ENCODE data around the gene ZMAT3. TPM values are rescaled to one million over a fixed set of nuclear protein-coding genes. Genes with fewer than 3 reads are reported as not detected.
A peak's percentile ranks its signal among the peaks of the same experiment; 100 is the strongest.

The ZMAT3 gene
- total and polyA plus RNA-seq, 2 of the 13 experiments (the other 11 are each of a cell fraction or from before 2014, with no cell fraction given), result 11.4 to 11.7 TPM

DNA sequence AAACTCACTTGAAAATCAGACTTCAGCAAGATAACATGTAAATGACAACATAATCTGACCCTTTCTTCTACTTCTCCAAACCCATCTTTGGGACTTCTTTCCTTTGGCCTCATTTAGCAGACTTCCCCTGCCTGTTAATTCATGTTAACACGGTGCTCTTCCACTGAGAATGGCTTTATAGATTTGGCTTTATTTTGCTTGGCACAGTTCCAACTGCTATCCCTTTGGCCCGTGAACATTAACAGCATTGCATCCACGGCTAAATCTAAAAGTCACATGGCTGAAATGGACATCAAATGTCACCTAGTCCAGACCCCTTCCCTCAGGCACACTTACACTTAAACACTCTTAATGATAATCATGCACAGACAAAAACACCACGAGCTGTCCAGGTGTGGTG lies 3.8 kb downstream of the ZMAT3 start:
- Histone ChIP-seq H3K4me3 (replicated peaks in 1 of 3; ENCODE audit: insufficient read depth in 1 of 3, low read depth in 2 of 3, low read length in 3 of 3) (no peak overlapping the region), H4K20me1 (ENCODE audit: insufficient read depth, low read length) (no peaks in the 10 kb centered on the region), H3K79me2 (ENCODE audit: insufficient read depth, low read length) (peaks cover 64% of the 10 kb centered on the region), H2AFZ (ENCODE audit: low read length) (no peak overlapping the region), H3K27ac (ENCODE audit: extremely low read length, insufficient read depth, low read length) (peak overlapping the region; percentile 36), H3K9ac (ENCODE audit: insufficient read depth, low read depth, low read length) (no peak overlapping the region), H3K9me3 (ENCODE audit: low read length) (no peaks in the 10 kb centered on the region), H3K4me2 (ENCODE audit: low read depth, low read length) (peak overlapping the region; percentile 26), H3K4me1 (ENCODE audit: insufficient read depth, low read length) (peaks cover 45% of the 10 kb centered on the region), H3K27me3 (ENCODE audit: control insufficient read depth in 1 of 2, insufficient read depth in 2 of 2, low read length in 2 of 2) (no peaks in the 10 kb centered on the region), H3K36me3 (replicated peaks in 1 of 2; ENCODE audit: control insufficient read depth in 1 of 2, insufficient read depth in 2 of 2, low read length in 2 of 2) (peaks cover 9 to 20% of the 10 kb centered on the region in 2 experiments)
- BruUV-seq (replicated peaks), result no TSS peak
- WGBS (ENCODE audit: low lambda C conversion rate), result 61% methylated on average over 3 of the region's 4 CpGs
- CTCF ChIA-PET (ENCODE audit: low intra/inter-chr PET ratio, low total read pairs), result no interaction called here
- no peak for ATAC-seq
- in situ Hi-C loops (cut with HindIII; ENCODE audit: extremely low pct_ligation_motif_present, low pct_unique_long_range_greater_than_20kb), result no loop called here
- no peak for DNase-seq (ENCODE audit: low spot score)
- TF ChIP-seq U2AF1 (optimal IDR thresholded peaks at IDR 0.05; ENCODE audit: low read depth, low read length) (no peak), PHF8 (CRISPR knock-in tag; IDR thresholded peaks at IDR 0.05) (no peak), CCDC6 (CRISPR knock-in tag; IDR thresholded peaks at IDR 0.05) (no peak), ZSCAN9 (CRISPR knock-in tag; IDR thresholded peaks at IDR 0.05; ENCODE audit: borderline replicate concordance) (no peak), SMAD9 (CRISPR knock-in tag; IDR thresholded peaks at IDR 0.05) (no peak), ZMYM3 (CRISPR knock-in tag; IDR thresholded peaks at IDR 0.05) (no peak), ZNF562 (CRISPR knock-in tag; IDR thresholded peaks at IDR 0.05; ENCODE audit: borderline replicate concordance) (no peak), NR2F6 (IDR thresholded peaks at IDR 0.05) (no peak), NR2F6 (CRISPR knock-in tag; IDR thresholded peaks at IDR 0.05) (no peak), SOX5 (CRISPR knock-in tag; IDR thresholded peaks at IDR 0.05; ENCODE audit: borderline replicate concordance) (no peak), KLF12 (CRISPR knock-in tag; IDR thresholded peaks at IDR 0.05; ENCODE audit: borderline replicate concordance) (no peak), ARHGAP35 (CRISPR knock-in tag; IDR thresholded peaks at IDR 0.05; ENCODE audit: borderline replicate concordance) (no peak), RXRA (CRISPR knock-in tag; IDR thresholded peaks at IDR 0.05) (no peak), ZNF772 (CRISPR knock-in tag; IDR thresholded peaks at IDR 0.05) (no peak)
- TF ChIP-seq, protein P1, sequence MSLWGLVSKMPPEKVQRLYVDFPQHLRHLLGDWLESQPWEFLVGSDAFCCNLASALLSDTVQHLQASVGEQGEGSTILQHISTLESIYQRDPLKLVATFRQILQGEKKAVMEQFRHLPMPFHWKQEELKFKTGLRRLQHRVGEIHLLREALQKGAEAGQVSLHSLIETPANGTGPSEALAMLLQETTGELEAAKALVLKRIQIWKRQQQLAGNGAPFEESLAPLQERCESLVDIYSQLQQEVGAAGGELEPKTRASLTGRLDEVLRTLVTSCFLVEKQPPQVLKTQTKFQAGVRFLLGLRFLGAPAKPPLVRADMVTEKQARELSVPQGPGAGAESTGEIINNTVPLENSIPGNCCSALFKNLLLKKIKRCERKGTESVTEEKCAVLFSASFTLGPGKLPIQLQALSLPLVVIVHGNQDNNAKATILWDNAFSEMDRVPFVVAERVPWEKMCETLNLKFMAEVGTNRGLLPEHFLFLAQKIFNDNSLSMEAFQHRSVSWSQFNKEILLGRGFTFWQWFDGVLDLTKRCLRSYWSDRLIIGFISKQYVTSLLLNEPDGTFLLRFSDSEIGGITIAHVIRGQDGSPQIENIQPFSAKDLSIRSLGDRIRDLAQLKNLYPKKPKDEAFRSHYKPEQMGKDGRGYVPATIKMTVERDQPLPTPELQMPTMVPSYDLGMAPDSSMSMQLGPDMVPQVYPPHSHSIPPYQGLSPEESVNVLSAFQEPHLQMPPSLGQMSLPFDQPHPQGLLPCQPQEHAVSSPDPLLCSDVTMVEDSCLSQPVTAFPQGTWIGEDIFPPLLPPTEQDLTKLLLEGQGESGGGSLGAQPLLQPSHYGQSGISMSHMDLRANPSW (CRISPR knock-in tag; IDR thresholded peaks at IDR 0.05; ENCODE audit: borderline replicate concordance), result no peak
- TF ChIP-seq, protein P2, sequence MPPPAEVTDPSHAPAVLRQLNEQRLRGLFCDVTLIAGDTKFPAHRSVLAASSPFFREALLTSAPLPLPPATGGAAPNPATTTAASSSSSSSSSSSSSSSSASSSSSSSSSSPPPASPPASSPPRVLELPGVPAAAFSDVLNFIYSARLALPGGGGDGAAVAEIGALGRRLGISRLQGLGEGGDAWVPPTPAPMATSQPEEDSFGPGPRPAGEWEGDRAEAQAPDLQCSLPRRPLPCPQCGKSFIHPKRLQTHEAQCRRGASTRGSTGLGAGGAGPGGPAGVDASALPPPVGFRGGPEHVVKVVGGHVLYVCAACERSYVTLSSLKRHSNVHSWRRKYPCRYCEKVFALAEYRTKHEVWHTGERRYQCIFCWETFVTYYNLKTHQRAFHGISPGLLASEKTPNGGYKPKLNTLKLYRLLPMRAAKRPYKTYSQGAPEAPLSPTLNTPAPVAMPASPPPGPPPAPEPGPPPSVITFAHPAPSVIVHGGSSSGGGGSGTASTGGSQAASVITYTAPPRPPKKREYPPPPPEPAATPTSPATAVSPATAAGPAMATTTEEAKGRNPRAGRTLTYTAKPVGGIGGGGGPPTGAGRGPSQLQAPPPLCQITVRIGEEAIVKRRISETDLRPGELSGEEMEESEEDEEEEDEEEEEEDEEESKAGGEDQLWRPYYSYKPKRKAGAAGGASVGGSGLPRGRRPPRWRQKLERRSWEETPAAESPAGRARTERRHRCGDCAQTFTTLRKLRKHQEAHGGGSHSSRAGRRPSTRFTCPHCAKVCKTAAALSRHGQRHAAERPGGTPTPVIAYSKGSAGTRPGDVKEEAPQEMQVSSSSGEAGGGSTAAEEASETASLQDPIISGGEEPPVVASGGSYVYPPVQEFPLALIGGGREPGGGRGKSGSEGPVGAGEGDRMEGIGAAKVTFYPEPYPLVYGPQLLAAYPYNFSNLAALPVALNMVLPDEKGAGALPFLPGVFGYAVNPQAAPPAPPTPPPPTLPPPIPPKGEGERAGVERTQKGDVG (CRISPR knock-in tag; IDR thresholded peaks at IDR 0.05; ENCODE audit: borderline replicate concordance), result no peak
- TF ChIP-seq, protein P3, sequence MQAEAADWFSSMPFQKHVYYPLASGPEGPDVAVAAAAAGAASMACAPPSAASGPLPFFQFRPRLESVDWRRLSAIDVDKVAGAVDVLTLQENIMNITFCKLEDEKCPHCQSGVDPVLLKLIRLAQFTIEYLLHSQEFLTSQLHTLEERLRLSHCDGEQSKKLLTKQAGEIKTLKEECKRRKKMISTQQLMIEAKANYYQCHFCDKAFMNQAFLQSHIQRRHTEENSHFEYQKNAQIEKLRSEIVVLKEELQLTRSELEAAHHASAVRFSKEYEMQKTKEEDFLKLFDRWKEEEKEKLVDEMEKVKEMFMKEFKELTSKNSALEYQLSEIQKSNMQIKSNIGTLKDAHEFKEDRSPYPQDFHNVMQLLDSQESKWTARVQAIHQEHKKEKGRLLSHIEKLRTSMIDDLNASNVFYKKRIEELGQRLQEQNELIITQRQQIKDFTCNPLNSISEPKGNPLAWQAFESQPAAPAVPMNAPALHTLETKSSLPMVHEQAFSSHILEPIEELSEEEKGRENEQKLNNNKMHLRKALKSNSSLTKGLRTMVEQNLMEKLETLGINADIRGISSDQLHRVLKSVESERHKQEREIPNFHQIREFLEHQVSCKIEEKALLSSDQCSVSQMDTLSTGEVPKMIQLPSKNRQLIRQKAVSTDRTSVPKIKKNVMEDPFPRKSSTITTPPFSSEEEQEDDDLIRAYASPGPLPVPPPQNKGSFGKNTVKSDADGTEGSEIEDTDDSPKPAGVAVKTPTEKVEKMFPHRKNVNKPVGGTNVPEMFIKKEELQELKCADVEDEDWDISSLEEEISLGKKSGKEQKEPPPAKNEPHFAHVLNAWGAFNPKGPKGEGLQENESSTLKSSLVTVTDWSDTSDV (CRISPR knock-in tag; IDR thresholded peaks at IDR 0.05), result no peak
- FAIRE-seq, result no peak
- intact Hi-C loops (cut with micrococcal nuclease; ENCODE audit: unreplicated experiment), result loop anchor here (2.0 kb wide), 1 partner anchor 255 kb away; the partner anchor contains the start of gene ZNF639
- POLR2A ChIA-PET, result no interaction called here
